HEK293 (cell line): ENCODE results near the gene GRIK4.

Experiments used
- ZNF341 ChIP-seq: fragments of 450-650 bp; formaldehyde crosslinking; IDR thresholded peaks from 2 replicates; pipeline ENCODE4; 2016; ENCODE audit warnings: low read depth, missing biosample characterization, missing genetic modification characterization
- ZNF558 ChIP-seq: fragments of 450-650 bp; formaldehyde crosslinking; IDR thresholded peaks from 2 replicates; pipeline ENCODE4 v1.5.1; 2016; ENCODE audit warnings: missing biosample characterization, missing genetic modification characterization
- ZNF629 ChIP-seq: fragments of 450-650 bp; formaldehyde crosslinking; IDR thresholded peaks from 2 replicates; pipeline ENCODE4 v1.5.1; 2017; ENCODE audit warnings: missing biosample characterization, missing genetic modification characterization
- ZNF830 ChIP-seq: fragments of 450-650 bp; IDR thresholded peaks from 2 replicates; pipeline ENCODE4 v1.5.0; 2018; ENCODE audit warnings: missing biosample characterization, missing genetic modification characterization, low read depth, mild to moderate bottlenecking, moderate library complexity
- TF ChIP-seq, protein P1 (sequence below): fragments of 450-650 bp; formaldehyde crosslinking; IDR thresholded peaks from 2 replicates; pipeline ENCODE4 v1.5.1; 2016; ENCODE audit warnings: missing biosample characterization, missing genetic modification characterization
- TF ChIP-seq, protein P2 (sequence below): fragments of 450-650 bp; formaldehyde crosslinking; IDR thresholded peaks from 2 replicates; pipeline ENCODE4 v1.5.1; 2017; ENCODE audit warnings: missing biosample characterization, missing genetic modification characterization
- TF ChIP-seq, protein P3 (sequence below): fragments of 450-650 bp; formaldehyde crosslinking; optimal IDR thresholded peaks from 2 replicates; pipeline ENCODE3; 2016; ENCODE audit warnings: missing biosample characterization, mild to moderate bottlenecking, missing genetic modification characterization

DNA sequence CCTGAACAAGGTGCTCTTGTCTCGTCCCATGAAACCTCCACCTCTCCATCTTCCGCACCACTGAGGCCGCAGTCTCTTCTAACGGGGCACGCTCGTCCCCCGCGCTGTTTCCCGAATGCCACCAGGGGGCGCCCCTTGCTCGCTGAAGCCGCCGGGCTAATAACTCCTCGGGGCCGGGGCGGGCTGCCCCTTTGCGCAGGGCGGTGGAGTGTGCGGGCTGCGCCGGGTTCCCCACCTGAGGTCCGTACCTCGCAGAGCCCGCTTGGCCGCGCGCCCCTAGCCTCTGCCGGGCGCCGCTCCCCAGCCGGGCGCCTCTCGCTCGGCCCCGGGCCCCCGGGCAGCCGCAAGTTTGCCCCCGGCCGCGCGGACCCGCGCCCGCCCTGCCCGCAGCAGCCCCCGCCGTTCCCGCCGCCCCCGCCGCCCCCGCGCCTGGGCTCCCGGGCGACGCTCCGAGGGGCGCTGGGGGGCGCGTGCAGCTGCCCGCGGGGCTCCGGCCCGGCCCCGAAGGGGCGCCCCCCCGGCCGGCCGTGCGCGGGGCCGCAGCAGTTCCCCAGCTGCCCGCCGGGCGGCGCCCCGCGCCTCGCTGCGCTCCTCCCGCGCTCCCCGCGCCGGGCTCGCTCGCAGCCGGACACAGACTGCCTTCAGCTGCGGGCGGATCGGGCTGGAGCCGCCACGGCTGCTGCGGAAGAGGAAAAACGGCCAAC is at the start of gene GRIK4:
- TF ChIP-seq, protein P1, sequence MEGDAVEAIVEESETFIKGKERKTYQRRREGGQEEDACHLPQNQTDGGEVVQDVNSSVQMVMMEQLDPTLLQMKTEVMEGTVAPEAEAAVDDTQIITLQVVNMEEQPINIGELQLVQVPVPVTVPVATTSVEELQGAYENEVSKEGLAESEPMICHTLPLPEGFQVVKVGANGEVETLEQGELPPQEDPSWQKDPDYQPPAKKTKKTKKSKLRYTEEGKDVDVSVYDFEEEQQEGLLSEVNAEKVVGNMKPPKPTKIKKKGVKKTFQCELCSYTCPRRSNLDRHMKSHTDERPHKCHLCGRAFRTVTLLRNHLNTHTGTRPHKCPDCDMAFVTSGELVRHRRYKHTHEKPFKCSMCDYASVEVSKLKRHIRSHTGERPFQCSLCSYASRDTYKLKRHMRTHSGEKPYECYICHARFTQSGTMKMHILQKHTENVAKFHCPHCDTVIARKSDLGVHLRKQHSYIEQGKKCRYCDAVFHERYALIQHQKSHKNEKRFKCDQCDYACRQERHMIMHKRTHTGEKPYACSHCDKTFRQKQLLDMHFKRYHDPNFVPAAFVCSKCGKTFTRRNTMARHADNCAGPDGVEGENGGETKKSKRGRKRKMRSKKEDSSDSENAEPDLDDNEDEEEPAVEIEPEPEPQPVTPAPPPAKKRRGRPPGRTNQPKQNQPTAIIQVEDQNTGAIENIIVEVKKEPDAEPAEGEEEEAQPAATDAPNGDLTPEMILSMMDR (tag by site-specific recombination), result peak; percentile 90
- TF ChIP-seq, protein P2, sequence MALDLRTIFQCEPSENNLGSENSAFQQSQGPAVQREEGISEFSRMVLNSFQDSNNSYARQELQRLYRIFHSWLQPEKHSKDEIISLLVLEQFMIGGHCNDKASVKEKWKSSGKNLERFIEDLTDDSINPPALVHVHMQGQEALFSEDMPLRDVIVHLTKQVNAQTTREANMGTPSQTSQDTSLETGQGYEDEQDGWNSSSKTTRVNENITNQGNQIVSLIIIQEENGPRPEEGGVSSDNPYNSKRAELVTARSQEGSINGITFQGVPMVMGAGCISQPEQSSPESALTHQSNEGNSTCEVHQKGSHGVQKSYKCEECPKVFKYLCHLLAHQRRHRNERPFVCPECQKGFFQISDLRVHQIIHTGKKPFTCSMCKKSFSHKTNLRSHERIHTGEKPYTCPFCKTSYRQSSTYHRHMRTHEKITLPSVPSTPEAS (tag by site-specific recombination), result no peak
- no peak for TF ChIP-seq ZNF558 (tag by site-specific recombination)
- 0 out of 2 replicates have a peak, but pooled peaks have one; percentile 14 for TF ChIP-seq ZNF629 (tag by site-specific recombination)
- TF ChIP-seq ZNF830 (tag by site-specific recombination), result no peak
- TF ChIP-seq ZNF341 (tag by site-specific recombination), result no peak
- TF ChIP-seq, protein P3, sequence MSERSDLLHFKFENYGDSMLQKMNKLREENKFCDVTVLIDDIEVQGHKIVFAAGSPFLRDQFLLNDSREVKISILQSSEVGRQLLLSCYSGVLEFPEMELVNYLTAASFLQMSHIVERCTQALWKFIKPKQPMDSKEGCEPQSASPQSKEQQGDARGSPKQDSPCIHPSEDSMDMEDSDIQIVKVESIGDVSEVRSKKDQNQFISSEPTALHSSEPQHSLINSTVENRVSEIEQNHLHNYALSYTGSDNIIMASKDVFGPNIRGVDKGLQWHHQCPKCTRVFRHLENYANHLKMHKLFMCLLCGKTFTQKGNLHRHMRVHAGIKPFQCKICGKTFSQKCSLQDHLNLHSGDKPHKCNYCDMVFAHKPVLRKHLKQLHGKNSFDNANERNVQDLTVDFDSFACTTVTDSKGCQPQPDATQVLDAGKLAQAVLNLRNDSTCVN, result peak; percentile 62
